Left ventricle myocardium superior (tissue), 1 donor: ENCODE measurements around the gene SMCO4. TPM values are rescaled to one million over a fixed set of nuclear protein-coding genes. Genes with fewer than 3 reads are reported as not detected.

Experiments used
- ATAC-seq: fragments of 200-7000 bp; cut with Tn5 transposase; one replicate; pipeline ENCODE4 v1.9.1; 2020; ENCODE audit warnings: mild to moderate bottlenecking, moderate library complexity
- DNase-seq: peaks from one replicate; pipeline ENCODE4 v3.0.0-alpha.2; 2020
- intact Hi-C: fragments of 100-400 bp; cut with micrococcal nuclease; formaldehyde crosslinking; loops from one replicate; pipeline ENCODE4 v1.11.0; 2022
- total RNA-seq: library from RNA; stranded (reverse); fragmentation: NEBNext Ultra II Directional; extraction: Animal tissue kit (Norgen Biotek cat#: 25700); gene quantifications from one replicate; pipeline ENCODE4 v1.2.1, GENCODE V29; 2021
- donor health status: DM: no; HTN: yes; CAD: no; lungs with severe emphysema.

Gene SMCO4
- total RNA-seq, 1 donor from 2014 or later: 50.7 TPM

DNA sequence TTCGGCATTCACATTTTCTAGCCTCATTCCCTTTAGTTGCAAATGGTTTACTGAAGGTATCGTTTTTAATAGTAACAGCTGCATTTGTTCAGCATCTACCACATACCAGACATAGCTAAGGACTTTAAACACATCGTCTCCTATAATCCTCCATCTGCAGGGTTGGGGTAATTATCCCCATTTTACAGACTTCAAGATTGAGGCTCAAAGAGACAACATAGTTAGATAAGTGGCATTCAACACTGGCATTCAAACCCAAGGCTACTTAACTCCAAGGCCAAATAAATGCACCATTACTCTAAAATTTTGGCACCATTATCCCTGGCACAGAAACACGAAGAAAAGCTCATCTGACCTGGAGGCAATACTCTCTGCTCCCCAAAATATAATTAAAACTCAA lies 28.5 kb downstream of the SMCO4 start:
- DNase-seq (no peak), ATAC-seq (no peak)
- intact Hi-C loops: no loop called here

DNA sequence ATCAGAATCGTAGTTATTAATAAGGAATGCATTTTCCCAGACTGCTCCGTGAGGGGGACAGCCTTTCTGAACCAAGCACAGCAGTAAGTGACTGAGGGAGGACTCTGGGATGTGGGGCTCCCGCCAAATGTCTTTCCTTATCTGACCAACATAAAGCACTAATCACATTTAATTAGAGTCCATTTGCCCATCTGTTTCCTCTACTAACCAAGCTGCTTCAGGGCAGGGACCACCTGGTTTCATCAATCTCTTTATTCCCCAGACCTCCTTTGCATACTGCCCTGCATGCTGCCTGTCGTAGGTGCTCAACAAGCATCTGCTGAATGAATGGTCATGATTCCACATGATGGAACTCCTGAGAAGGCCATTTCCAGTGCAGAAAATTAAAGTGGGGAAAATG lies 29.4 kb downstream of the SMCO4 start:
- no peak for ATAC-seq
- intact Hi-C loops: no loop called here

GRCh38 chr11:93512949-93513667 lies 30.1 kb downstream of the SMCO4 start:
- ATAC-seq (no peak), DNase-seq (no peak)
- intact Hi-C loops: no loop called here

More for the DNA sequence above, 29.4 kb downstream of the SMCO4 start:
- DNase-seq: no peak

DNA sequence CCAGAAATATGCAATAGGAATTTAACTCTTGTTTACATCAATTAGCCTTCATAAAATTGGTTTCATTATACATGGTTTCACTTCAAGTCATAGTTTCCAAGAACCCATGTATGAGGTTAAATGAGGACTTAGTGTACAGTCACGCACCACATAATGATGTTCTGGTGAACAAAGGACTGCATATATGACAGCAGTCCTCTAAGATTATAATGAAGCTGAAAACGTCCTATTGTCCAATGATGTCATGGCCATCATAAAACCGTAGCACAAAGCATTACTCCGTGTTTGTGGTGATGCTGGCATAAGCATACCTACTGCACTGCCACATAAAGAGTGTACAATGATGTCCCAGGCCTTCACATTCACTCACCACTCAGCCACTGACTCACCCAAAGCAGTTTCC lies 31.1 kb downstream of the SMCO4 start:
- no peak for ATAC-seq
- intact Hi-C loops: no loop called here
- DNase-seq: no peak

GRCh38 chr11:93510196-93510873 lies 32.9 kb downstream of the SMCO4 start:
- ATAC-seq: no peak

GRCh38 chr11:93507517-93507916 lies 35.7 kb downstream of the SMCO4 start:
- DNase-seq (no peak), ATAC-seq (no peak)
- intact Hi-C loops: no loop called here

More at GRCh38 chr11:93510196-93510873, 32.9 kb downstream of the SMCO4 start:
- intact Hi-C loops: no loop called here
- DNase-seq: no peak

DNA sequence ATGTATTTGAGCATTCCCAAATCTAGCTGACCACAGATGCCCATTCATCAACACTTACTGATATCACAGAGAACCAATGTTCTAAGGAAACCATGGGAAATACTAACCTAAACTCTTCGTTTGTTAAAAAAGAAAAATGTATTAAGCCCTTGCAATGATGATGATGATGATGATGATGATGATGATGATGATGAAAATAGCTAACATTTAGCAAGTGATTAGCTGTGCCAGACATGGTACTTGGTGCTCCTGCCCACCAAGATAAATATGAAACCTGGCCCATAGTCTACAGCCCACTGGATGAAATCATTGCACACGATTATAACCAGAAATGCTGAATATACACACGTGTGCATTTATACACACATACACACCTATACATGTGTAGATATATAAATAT lies 37.5 kb downstream of the SMCO4 start:
- DNase-seq (no peak), ATAC-seq (no peak)
- intact Hi-C loops: no loop called here

DNA sequence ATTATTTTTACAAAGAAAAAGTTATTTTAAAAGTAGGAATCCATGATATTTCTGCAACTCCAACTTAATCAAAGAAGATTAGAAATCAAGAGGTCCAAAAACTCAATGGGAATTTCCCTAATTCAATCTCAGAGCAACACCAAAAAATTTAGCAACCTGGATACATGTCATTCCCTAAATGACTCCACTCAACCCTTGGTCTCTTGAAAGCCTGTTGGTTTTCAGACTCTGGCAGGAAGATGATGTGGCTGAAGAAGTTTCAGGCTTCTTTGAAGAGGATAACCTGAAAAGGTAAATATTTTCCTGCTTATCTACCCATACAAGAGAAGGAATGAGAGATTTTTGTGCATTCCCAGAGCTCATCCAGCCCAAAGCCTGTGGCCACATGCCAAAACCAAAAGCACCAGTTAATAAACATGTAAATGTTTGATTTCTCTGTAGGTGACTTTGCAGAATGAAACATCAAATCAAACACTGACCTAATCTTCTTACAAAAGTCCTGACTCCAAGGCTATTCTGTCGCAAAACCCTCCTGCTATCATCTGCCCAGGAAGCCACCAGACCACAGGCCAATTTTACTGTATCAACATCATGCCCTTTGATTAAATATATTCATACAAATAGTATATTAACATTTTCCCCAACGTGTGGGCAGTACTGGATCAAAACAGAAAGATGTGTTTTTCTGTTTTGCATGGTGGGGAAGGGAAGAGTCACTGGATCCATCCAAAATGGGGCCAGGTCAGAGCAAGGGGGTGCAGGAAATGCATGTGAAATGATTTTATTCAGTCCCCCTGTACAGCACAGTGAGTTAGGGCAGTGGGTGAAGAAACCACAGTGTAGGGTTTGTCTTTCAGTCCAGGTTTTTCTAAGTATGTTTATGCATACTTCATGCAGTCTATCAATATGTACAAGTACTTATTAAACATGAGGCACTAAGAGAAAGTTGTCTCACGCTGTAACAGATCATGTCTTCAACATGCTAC lies 38.8 kb downstream of the SMCO4 start:
- intact Hi-C loops: no loop called here
- no peak for ATAC-seq
- no peak for DNase-seq

DNA sequence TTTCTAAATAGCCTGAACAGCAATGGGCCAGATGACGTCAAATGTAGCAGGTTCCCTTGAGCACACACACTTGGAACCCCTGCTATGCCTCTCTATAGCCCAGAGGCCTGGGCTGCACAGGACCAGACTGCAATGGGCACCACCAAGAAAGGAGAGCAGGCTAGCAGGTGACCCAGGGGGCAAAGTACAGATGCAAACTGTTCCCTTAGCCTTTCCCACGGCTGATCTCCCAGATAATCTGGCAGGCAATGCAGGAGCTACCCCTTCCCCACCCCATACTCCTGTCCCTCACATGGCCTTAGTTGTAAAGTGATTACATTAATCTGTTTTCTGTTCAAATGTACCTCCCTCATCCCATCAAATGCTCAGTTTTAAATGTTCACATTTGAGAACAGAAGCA lies 41.3 kb downstream of the SMCO4 start:
- intact Hi-C loops: no loop called here
- no peak for ATAC-seq
- no peak for DNase-seq

- intact Hi-C loops: no loop called here
- peak; percentile 35 for ATAC-seq
Measured at GRCh38 chr11:93500759-93501158, 42.4 kb downstream of the SMCO4 start.

DNA sequence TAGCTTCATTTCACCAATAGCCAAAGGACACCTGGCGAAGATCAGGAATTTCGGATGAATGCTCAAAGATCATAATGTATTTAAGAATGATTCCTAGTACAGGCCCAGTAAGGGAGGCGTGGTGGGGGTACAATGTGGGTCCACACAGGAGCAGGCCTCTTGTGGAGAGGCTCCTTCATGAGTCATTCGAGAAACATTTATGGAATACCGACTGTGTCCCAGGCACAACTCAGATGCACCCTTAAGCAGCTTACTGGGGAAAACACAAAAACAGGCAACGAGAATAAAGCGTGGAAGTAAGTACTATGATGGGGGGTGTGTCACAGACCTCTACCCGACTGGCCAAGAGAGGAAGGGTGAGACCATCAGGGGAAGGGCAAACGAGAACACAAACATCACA lies 44.5 kb downstream of the SMCO4 start:
- DNase-seq: no peak
- no peak for ATAC-seq
- intact Hi-C loops: no loop called here

More at GRCh38 chr11:93500759-93501158, 42.4 kb downstream of the SMCO4 start:
- no peak for DNase-seq

- ATAC-seq (no peak), DNase-seq (no peak)
Measured at GRCh38 chr11:93498161-93498560, 45.0 kb downstream of the SMCO4 start.

DNA sequence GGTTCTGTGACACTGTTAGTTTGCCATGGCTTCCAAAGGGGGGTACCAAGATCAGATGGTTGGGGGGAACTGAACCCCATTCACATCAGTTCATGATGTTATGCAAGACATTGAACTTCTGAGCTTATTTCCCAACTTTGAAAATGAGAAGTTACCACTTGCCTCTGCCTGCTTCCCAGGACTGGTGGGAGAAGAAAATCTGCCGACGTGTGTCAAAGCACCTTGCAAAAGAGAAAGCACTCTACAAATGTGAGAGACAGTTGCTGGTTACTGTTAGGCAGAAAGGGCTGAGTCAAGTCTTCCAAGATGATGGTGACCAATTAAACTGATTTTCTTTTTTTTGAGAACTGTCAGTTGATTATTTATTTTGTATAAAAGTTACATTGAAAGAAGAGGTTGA lies 45.6 kb downstream of the SMCO4 start:
- intact Hi-C loops: no loop called here
- no peak for DNase-seq
- ATAC-seq: no peak

More at GRCh38 chr11:93498161-93498560, 45.0 kb downstream of the SMCO4 start:
- intact Hi-C loops: no loop called here

GRCh38 chr11:93494357-93494756 lies 48.8 kb downstream of the SMCO4 start:
- ATAC-seq (no peak), DNase-seq (no peak)
- intact Hi-C loops: no loop called here

DNA sequence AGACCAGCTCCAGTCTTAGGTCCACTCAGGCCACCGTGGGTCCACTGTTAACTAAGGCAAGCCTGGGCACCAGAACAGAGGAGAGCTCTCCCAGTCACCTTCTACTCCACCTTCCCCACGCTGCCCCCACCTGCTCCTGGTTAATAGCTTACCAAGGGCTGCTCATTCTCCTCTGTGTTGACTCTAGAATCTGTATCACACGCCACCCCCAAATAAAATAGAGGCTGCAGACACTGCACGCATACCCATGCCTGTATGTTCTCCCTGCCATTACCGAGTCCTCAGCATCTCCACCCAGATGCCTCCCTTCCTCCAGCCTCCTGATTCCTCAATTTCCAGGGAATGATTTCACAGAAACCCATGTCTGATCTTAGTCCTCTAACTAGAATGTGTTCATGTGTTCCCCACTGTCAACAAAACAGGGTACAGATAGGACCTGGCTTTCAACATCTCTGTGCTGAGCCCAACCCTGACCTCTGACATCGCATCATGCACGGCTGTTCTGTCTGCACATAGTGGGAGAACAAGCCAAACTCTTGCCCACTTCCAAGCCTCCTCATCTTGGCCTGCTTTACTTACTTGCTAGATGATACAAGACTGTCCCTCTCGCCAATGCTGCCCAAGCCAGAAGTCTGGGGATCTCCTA lies 49.8 kb downstream of the SMCO4 start:
- DNase-seq (no peak), ATAC-seq (no peak)
- intact Hi-C loops: no loop called here

DNA sequence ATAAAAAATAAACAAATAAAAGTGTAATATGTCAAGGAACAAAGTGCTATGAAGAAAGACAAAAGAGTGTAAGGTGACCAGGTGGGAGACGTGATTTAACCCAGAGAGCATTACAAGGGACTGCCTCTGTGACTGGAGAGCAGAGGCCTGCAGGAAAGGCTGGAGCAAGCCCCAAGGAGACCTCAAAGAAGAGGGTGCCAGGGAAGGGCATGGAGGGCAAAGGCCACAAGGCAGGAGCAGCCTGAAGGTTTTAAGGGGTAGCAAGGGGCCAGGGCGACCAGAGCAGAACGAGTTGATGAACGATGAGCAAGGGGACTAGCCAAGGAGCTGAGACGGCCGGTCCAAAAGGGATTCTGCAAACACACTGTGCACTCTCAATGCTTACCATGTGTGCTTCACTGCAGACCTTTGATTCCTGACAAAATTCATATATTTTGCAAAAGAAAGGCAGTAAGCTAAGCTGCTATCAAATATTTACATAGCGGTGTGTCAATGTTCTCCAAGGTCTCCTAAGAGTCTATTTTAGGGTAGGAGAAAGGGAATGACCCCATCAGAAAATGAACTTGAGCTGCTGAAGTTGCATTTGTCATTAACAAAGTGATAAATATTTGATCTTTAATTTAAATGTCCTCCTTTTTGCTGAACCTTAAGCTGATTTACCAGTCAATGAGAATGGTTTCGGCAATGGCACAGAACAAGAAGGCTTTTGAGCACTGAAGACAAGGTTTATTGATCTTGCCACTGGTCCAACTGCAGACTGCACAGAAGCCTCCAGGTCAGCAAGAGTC lies 50.5 kb downstream of the SMCO4 start:
- ATAC-seq: no peak
- intact Hi-C loops: no loop called here
- no peak for DNase-seq

- DNase-seq: no peak
- no peak for ATAC-seq
- intact Hi-C loops: no loop called here
Measured at GRCh38 chr11:93491973-93492372, 51.2 kb downstream of the SMCO4 start.

DNA sequence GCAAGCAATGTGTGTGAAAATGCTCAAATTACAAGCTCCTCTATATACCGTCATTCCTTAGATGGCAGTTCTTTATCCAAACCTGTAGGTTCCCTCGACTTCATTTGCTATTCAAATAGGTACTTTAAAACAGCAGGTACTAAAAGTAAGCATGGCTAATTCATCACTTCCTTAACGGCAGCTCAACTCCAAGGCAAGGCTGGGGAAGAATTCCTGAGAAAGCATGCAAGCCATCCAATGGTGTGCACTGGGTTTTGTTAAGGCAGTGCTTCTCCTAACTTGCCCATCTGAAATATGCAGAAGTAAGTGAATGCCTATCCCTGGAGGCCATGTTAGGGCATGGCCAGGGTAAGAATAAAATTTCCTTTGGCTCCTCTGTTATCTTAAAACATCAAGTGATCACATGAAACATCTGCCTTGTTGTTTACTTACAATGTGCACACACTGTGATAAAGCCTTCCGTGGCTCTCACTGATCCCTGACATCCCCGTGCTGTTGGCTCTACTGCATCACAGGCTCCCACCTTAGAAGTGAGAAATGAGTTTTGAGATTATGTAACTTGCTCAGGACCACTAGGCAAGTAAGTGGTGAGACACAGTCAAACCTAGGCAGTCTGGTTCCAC lies 52.1 kb downstream of the SMCO4 start:
- DNase-seq: no peak
- intact Hi-C loops: no loop called here
- no peak for ATAC-seq
